HS-27A (cell line): ENCODE results near the gene MOB3A.
"Not testable (repeated sequence)": the region's sequence is repeated elsewhere in the genome, so short reads cannot be mapped to it uniquely, and the experiment has no call there.

ENCODE experiments used
- DNase-seq: peaks from one replicate; pipeline ENCODE4 v3.0.0-alpha.2; 2012; ENCODE audit warnings: low read depth, missing footprints

MOB3A gene

DNA sequence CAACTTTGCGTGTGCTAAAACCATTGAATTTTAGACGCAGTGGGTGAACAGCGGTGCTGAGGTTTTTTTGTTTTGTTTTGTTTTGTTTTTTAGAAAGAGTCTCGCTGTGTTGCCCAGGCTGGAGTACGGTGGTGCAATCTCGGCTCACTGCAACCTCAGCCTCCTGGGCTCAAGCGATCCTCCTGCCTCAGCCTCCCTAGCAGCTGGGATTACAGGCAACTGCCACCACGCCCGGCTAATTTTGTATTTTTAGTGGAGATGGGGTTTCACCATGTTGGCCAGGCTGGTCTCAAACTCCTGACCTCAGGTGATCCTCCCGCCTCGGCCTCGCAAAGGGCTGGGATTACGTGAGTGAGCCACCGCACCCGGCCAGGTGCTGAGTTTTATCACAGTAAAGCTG, 61.9 kb downstream of the MOB3A start:
- not testable (repeated sequence) for DNase-seq

DNA sequence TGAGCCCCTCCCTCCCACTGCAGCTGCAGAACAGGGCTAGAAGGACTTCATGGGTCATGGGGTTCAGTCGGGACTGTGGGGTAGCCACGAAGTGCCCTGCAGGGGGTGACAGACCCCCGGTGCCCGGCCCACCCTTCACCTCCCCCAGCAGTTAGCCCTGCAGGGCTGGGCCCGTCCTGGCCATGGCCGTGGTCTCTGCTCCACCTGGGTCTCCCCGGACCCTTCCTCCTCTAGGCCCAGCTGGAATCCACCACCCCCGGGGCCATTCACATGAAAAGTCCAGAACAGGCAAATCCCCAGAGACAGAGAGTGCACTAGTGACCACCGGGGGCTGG, 62.3 kb downstream of the MOB3A start:
- no peak for DNase-seq

DNA sequence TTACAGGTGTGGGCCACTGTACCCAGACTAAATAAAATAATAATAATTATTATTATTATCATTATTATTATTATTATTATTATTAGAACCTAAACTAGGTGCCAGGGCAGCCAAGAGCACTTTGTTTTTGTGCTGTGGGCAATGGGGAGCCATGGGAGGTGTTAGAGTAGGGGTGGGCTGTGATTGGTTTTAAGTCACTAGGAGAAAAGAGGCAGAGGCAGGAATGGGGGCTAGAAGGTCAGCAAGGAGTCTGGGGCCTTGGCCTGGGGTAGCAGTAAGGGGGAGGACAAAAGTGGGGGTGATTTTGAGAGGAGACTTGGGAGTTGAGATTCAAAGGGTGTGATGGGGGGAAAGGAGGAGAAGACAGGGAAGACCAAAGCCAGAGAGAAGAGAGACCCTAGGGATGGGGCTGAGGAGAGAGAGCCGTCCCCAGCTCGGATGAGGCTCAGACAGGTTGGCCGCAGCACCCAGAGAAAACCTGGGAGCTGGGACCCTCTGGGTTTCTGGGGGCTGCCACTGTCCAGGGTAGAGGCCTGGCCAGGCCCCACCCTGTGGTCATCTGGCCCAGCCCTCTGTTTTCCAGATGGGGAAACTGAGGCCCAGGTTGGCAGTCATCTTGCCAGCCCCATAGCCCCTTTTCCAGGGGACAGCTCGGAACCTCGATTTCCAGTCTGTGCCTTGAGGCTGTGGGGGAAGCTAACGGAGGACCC, 62.9 kb downstream of the MOB3A start:
- DNase-seq, result no peak

DNA sequence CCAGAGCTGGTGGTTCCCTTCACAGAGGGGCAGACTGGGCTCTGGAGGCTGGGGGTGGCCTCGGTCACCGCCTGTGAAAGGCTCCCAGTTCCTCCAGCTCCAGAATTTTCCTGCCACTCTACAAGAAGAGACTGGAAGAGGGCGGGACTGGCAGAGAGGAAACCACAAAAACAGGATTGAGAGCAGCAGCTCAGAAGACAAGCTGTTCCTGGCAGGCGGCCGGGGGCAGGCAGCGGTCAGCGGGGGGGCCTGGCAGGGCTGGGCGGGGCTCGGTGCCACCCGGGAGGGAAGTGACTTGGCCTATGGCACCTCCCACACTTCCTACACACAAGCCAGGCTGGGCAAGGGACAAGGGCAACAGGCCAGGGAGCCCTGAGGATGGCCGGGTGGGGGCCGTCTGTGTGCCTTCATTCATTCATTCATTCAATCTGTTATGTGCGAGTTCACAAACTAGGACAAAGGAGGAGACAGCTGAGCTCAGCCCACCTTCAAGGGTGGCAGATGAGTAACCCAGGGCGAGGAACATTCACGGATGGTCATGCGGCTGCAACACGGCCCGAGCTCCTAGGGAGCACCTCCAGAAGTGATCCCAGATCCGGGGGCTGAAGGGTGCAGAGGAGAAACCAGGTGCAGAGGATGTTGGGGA, 63.7 kb downstream of the MOB3A start:
- no peak for DNase-seq

DNA sequence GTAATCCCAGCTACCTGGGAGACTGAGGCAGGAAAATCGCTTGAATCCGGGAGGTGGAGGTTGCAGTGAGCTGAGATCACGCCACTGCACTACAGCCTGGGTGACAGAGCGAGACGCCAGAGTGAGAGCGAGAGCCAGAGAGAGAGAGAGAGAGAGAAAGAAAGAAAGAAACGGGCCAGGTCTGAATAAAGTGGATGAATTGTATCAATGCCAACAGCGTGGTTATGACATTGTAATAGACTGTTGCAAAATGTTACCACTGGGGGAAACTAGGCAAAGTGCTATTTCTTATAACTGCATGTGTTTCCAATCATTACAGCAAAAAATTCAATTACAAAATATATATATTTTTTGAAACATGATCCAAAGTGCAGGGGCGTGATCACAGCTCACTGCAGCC, 68.8 kb downstream of the MOB3A start:
- no peak for DNase-seq

DNA sequence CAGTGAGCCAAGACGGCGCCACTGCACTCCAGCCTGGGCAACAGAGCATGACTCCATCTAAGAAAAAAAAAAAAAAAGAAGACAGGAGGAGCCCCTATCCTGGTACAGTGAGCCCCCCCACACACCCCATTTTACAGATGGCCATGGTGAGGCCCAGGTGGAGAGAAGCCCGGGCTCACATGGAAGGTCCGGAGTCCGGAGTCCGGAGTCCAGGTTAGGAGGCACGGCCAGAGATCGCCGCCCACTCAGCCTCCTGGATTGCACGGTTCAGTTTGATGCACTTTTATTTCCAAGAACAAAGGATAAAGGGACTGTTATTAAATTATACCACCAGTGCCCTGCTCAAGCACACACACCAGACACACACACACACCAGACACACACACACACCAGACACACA, 69.4 kb downstream of the MOB3A start:
- DNase-seq, result no peak

DNA sequence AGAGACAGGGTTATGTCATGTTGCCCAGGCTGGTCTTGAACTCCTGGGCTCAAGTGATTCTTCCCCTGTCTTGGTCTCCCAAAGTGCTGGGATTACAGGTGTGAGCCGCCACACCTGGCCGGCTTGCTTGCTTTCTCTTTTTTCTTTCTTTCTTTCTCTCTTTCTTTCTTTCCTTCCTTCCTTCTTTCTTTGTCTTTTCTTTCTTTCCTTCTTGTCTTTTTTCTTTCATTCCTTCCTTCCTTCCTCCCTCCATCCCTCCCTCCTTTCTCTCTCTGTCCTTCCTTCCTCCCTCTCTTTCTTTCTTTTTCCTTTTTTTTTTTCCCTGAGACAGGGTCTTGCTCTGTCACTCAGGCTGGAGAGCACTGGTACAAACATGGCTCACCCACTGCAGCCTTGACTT, 73.8 kb downstream of the MOB3A start:
- DNase-seq, result no peak

DNA sequence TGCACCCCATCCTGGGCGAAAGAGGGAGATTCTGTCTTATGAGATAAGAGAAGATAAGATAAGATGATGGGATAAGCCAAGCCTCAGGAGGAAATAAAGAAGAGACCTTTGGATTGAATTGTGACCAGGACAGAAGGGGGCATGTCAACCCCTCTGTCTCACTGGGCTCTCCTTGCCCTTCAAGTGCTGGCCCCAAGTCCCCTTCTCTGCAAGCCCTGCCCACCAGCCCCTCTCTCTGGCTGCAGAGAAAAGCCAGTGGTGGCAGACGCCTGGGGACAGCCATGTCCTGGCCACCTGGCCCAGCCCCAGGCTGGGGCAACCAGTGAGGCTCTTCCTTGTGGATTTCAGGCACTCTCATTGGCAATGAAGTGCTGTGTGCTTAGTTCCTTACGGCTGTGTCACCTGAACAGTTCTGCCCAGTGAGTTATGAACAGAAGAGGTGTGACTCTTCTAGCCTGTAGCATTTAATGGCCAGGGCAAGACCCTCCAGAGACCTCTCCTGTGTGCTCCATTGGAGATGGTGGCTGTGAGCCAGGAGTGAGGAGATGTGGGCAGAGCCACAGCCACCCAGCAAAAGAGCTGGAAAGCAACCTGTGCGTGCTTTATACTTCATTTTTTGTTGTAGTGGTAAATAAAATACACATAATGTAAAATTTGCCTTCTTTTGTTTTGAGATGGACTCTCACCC, 74.5 kb downstream of the MOB3A start:
- DNase-seq, result no peak
